Duodenal mucosa (tissue), 2 donors: ENCODE results near the gene PLEKHM3.

Source experiments
- H3K27ac ChIP-seq: one replicate; pipeline ENCODE4 v1.7.0; 2013; ENCODE audit warnings: low read depth, low read length
- H3K27me3 ChIP-seq, 2 donors: one replicate each; pipeline ENCODE4 v1.7.0; 2013; ENCODE audit warnings: low read length in 2 of 2, control low read depth in 1 of 2; ENCODE audit not compliant: insufficient read depth in 2 of 2, control insufficient read depth in 1 of 2
- H3K36me3 ChIP-seq, 2 donors: one replicate each; pipeline ENCODE4 v1.7.0; 2013; ENCODE audit warnings: low read length in 2 of 2, control low read depth in 1 of 2; ENCODE audit not compliant: insufficient read depth in 2 of 2, control insufficient read depth in 1 of 2
- H3K4me1 ChIP-seq, 2 donors: one replicate each; pipeline ENCODE4 v1.7.0; 2013; ENCODE audit warnings: low read length in 2 of 2, control low read depth in 1 of 2; ENCODE audit not compliant: insufficient read depth in 2 of 2, control insufficient read depth in 1 of 2
- H3K4me3 ChIP-seq, 2 donors: one replicate each; pipeline ENCODE4 v1.7.0; 2013; ENCODE audit warnings: low read length in 2 of 2, low read depth in 1 of 2
- H3K9ac ChIP-seq, 2 donors: one replicate each; pipeline ENCODE4 v1.7.0; 2013; ENCODE audit warnings: low read length in 2 of 2, low read depth in 1 of 2
- H3K9me3 ChIP-seq, 2 donors: one replicate each; pipeline ENCODE4 v1.7.0; 2013; ENCODE audit warnings: low read length in 2 of 2, control low read depth in 1 of 2; ENCODE audit not compliant: control insufficient read depth in 1 of 2

PLEKHM3 gene

GRCh38 chr2:207995887-207996286 lies 29.4 kb downstream of the PLEKHM3 start:
- Histone ChIP-seq H3K9ac (no peak overlapping the region), H3K27me3 (no peaks in the 10 kb centered on the region), H3K36me3 (peaks cover 8 to 10% of the 10 kb centered on the region in 2 donors), H3K27ac (no peak overlapping the region), H3K9me3 (no peaks in the 10 kb centered on the region), H3K4me3 (no peak overlapping the region), H3K4me1 (no peaks in the 10 kb centered on the region)

GRCh38 chr2:207993151-207993763 lies 32.1 kb downstream of the PLEKHM3 start:
- Histone ChIP-seq H3K4me1 (peaks cover 0 to 3% of the 10 kb centered on the region in 2 donors), H3K9me3 (no peaks in the 10 kb centered on the region), H3K27ac (no peak overlapping the region), H3K9ac (no peak overlapping the region), H3K36me3 (peaks cover 0 to 2% of the 10 kb centered on the region in 2 donors), H3K4me3 (no peak overlapping the region), H3K27me3 (no peaks in the 10 kb centered on the region)

GRCh38 chr2:207991944-207992343 lies 33.4 kb downstream of the PLEKHM3 start:
- Histone ChIP-seq H3K36me3 (peaks cover 0 to 2% of the 10 kb centered on the region in 2 donors), H3K4me1 (peaks cover 0 to 3% of the 10 kb centered on the region in 2 donors), H3K27ac (no peak overlapping the region), H3K4me3 (no peak overlapping the region), H3K9ac (no peak overlapping the region), H3K9me3 (no peaks in the 10 kb centered on the region), H3K27me3 (no peaks in the 10 kb centered on the region)

- Histone ChIP-seq H3K4me3 (no peak overlapping the region), H3K9ac (no peak overlapping the region), H3K27me3 (no peaks in the 10 kb centered on the region), H3K4me1 (peaks cover 0 to 3% of the 10 kb centered on the region in 2 donors), H3K9me3 (no peaks in the 10 kb centered on the region), H3K27ac (no peak overlapping the region), H3K36me3 (no peaks in the 10 kb centered on the region)
These were observed 34.5 kb downstream of the PLEKHM3 start for GRCh38 chr2:207990784-207991183.

GRCh38 chr2:207988975-207989374 lies 36.4 kb downstream of the PLEKHM3 start:
- H3K36me3 ChIP-seq = no peaks in the 10 kb centered on the region
- H3K4me3 ChIP-seq = no peak overlapping the region
- no peak overlapping the region for H3K27ac ChIP-seq
- H3K4me1 ChIP-seq = peaks cover 0 to 3% of the 10 kb centered on the region in 2 donors
- H3K27me3 ChIP-seq = no peaks in the 10 kb centered on the region
- no peak overlapping the region for H3K9ac ChIP-seq
- H3K9me3 ChIP-seq = no peaks in the 10 kb centered on the region

DNA sequence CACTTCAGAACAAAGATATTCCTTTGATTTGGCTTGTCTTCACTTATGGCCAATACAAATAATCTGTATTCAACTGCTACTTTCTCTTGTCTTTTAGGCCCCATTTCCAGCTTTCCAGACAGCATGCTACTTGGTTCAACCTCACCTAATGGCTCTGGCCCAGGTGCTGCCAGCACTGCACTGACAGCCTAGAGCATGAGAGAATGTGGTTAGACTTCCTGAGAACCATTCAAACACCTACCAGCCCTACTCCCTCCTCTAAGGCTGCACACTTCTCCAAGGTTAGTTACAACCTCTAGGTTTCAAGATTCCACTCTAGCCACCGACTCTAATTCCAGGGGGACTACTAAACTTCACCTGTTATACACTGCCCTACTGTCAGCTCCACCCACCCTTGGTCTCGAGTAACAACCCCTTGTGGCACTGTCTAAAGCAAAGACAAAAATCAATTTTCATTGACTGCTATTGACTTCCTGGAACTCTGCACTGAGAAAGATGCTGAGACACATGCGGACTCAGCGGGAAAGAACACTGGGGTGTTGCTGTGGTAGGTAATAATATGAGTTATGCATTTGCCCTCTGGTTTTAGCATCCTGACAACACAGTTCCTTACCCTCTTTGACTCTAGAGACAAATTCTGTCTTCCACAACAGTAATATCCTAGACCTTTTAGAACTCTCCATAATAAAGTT lies 38.2 kb downstream of the PLEKHM3 start:
- Histone ChIP-seq H3K4me1 (peaks cover 0 to 3% of the 10 kb centered on the region in 2 donors), H3K36me3 (no peaks in the 10 kb centered on the region), H3K9ac (no peak overlapping the region), H3K27me3 (no peaks in the 10 kb centered on the region), H3K4me3 (no peak overlapping the region), H3K27ac (no peak overlapping the region), H3K9me3 (no peaks in the 10 kb centered on the region)

- H3K9me3 ChIP-seq = no peaks in the 10 kb centered on the region
- no peak overlapping the region for H3K27ac ChIP-seq
These were observed 40.4 kb downstream of the PLEKHM3 start for GRCh38 chr2:207984765-207985480.

GRCh38 chr2:207983641-207984042 lies 41.7 kb downstream of the PLEKHM3 start:
- no peak overlapping the region for H3K27ac ChIP-seq
- H3K36me3 ChIP-seq = no peaks in the 10 kb centered on the region
- no peaks in the 10 kb centered on the region for H3K9me3 ChIP-seq
- H3K27me3 ChIP-seq = no peaks in the 10 kb centered on the region
- no peak overlapping the region for H3K4me3 ChIP-seq
- H3K4me1 ChIP-seq = no peaks in the 10 kb centered on the region
- no peak overlapping the region for H3K9ac ChIP-seq

More at GRCh38 chr2:207984765-207985480, 40.4 kb downstream of the PLEKHM3 start:
- Histone ChIP-seq H3K4me3 (no peak overlapping the region), H3K27me3 (no peaks in the 10 kb centered on the region), H3K36me3 (no peaks in the 10 kb centered on the region), H3K9ac (no peak overlapping the region), H3K4me1 (peaks cover 0 to 3% of the 10 kb centered on the region in 2 donors)

DNA sequence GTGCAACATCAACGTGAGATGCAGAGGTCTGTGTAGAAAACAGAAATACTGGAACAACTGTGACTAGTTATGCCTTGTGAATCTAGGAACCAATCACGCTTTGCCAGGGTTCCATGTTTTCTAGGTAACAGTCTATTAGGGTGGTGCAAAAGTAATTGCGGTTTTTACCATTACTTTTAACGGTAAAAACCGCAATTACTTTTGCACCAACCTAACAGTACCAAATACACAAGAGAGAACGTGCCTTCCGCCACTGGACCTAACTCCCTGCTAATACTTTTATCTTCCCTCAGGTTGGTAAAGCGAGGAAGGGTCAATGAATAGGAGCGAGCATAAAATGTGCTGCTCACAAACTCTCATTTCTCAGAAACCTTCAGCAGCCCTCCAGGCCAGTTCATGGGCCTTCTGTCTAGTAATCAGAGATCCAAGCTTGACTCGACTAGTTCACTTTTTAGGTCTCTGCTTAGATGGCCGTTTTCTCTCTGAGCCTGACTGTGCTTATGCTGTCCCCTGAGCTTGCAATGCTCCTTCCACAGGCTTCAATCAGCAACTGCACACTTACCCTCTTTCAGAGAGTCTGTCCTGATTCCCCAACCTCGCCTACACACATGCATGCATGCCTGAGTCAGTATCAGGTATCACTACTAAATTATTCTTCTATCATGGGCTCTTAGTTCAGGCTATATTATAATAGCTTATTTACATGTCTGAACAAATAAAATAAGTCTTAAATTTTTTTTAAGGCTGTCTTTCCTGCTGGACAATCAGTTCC lies 47.0 kb downstream of the PLEKHM3 start:
- Histone ChIP-seq H3K9ac (no peak overlapping the region), H3K4me1 (no peaks in the 10 kb centered on the region), H3K27me3 (no peaks in the 10 kb centered on the region), H3K4me3 (no peak overlapping the region), H3K9me3 (no peaks in the 10 kb centered on the region), H3K27ac (no peak overlapping the region), H3K36me3 (peaks cover 4 to 13% of the 10 kb centered on the region in 2 donors)
